Fibroblast of lung (primary cell): ENCODE results near the gene HNRNPM. TPM values are rescaled to one million over a fixed set of nuclear protein-coding genes. Genes with fewer than 3 reads are reported as not detected.

ENCODE experiments used
- DNase-seq, 2 donors: peaks; one replicate each; pipeline versions ENCODE4 v3.0.0 to v3.0.0-alpha.2; 2010; ENCODE audit warnings: low read depth in 2 of 2
- H2AFZ ChIP-seq: 2 replicates; pipeline ENCODE4 v1.5.1; 2012; ENCODE audit warnings: low read length, control low read depth, inconsistent platforms
- H3K27ac ChIP-seq: 2 replicates; pipeline ENCODE4 v1.5.1; 2011; ENCODE audit warnings: low read length, control low read depth; ENCODE audit not compliant: insufficient read depth
- H3K27me3 ChIP-seq: 2 replicates; pipeline ENCODE4 v1.5.1; 2011; ENCODE audit warnings: mild to moderate bottlenecking, low read length; ENCODE audit not compliant: control insufficient read depth, insufficient read depth
- H3K36me3 ChIP-seq: 2 replicates; pipeline ENCODE4 v1.5.1; 2011; ENCODE audit warnings: low read length; ENCODE audit not compliant: control insufficient read depth, insufficient read depth
- H3K4me1 ChIP-seq: 2 replicates; pipeline ENCODE4 v1.5.1; 2011; ENCODE audit warnings: low read length; ENCODE audit not compliant: control insufficient read depth, insufficient read depth; ENCODE audit errors: extremely low read depth
- H3K4me2 ChIP-seq: 2 replicates; pipeline ENCODE4 v1.5.1; 2011; ENCODE audit warnings: low read length, control low read depth; ENCODE audit not compliant: insufficient read depth; ENCODE audit errors: extremely low read depth
- H3K4me3 ChIP-seq, 4 experiments: fragments of 200-600 bp in 1 of 4; sonication (generic) in 1 of 4; replicated peaks in 1 of 4; 2 replicates each; pipeline ENCODE4 v1.5.1; 2011 to 2016; ENCODE audit warnings: low read length in 4 of 4, low read depth in 3 of 4, mild to moderate bottlenecking in 3 of 4, control low read depth in 2 of 4, inconsistent platforms in 1 of 4, mixed read lengths in 1 of 4; ENCODE audit not compliant: insufficient read depth in 1 of 4; ENCODE audit errors: control extremely low read depth in 1 of 4
- H3K79me2 ChIP-seq: 2 replicates; pipeline ENCODE4 v1.5.1; 2012; ENCODE audit warnings: mild to moderate bottlenecking, low read length, inconsistent platforms; ENCODE audit not compliant: control insufficient read depth, insufficient read depth
- H3K9ac ChIP-seq: 2 replicates; pipeline ENCODE4 v1.5.1; 2011; ENCODE audit warnings: mild to moderate bottlenecking, low read length, control low read depth; ENCODE audit not compliant: insufficient read depth
- H3K9me3 ChIP-seq: 2 replicates; pipeline ENCODE4 v1.5.1; 2012; ENCODE audit warnings: low read depth, low read length; ENCODE audit not compliant: control insufficient read depth, insufficient read depth
- H4K20me1 ChIP-seq: 2 replicates; pipeline ENCODE4 v1.5.1; 2011; ENCODE audit warnings: low read length; ENCODE audit not compliant: control insufficient read depth, insufficient read depth; ENCODE audit errors: extremely low read depth
- EZH2 ChIP-seq: IDR thresholded peaks from 2 replicates; pipeline ENCODE4 v1.5.1; 2012; ENCODE audit warnings: low read length, control low read depth, mild to moderate bottlenecking; ENCODE audit errors: missing control alignments
- polyA plus RNA-seq, 2 donors: library from polyadenylated mRNA; depleted of rRNA in 1 of 2; stranded (reverse) in 1 of 2; unstranded in 1 of 2; fragments of >200 nt; gene quantifications; 2 replicates each; pipeline ENCODE4 v1.2.1, GENCODE V29; 2011 to 2012; ENCODE audit warnings: missing spikeins in 1 of 2
- total RNA-seq: library from RNA; depleted of rRNA; stranded (reverse); fragments of >200 nt; gene quantifications from 2 replicates; pipeline ENCODE4 v1.2.1, GENCODE V29; 2014
- TF ChIP-seq, protein P1 (sequence below), 2 donors: IDR thresholded peaks in 1 of 2; conservative IDR thresholded peaks in 1 of 2; 1 replicate in 1 of 2; 2 replicates in 1 of 2; pipeline ENCODE4 v1.5.1; 2011 to 2012; ENCODE audit warnings: low read length in 2 of 2, control low read depth in 1 of 2, inconsistent platforms in 1 of 2, low read depth in 1 of 2, mild to moderate bottlenecking in 1 of 2

Gene HNRNPM
- total and polyA plus RNA-seq, 2 donors (not counting 1 experiment from before 2014, with no cell fraction given), result 51.5 to 104 TPM

DNA sequence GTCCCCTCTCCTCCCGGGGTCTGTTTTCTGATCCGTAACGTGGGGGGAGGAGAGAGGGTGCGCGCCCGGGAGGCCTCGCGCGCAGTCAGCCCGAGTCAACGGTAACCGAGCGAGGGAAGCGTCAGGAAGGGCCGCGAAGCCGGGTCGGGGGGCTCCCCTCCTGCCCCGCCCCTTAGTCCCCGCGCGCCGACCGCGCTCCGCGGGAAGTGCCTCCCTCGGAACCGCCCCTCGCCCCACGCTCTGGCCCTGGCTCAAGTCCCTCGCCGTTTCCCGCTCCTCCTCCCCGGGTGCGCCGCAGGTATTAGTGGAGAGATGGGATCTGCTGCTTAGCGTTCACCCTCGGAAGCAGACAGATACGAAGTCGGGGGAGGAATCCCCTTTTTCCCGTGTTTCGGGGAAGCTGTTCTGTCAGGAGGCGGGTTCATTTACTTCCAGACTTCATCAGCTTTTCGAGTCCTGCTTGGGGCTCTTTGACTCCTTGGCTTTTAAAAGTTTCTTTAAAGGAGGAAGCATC lies 770 bp downstream of the HNRNPM start:
- H3K27ac ChIP-seq, result peak overlapping the region; percentile 94
- H3K9ac ChIP-seq, result peak overlapping the region; percentile 98
- H3K4me1 ChIP-seq, result peaks cover 7% of the 10 kb centered on the region
- H4K20me1 ChIP-seq, result no peaks in the 10 kb centered on the region
- no peak overlapping the region for H2AFZ ChIP-seq
- no peaks in the 10 kb centered on the region for H3K36me3 ChIP-seq
- peak overlapping the region; percentile 72 to 96 (median 81) for H3K4me3 ChIP-seq
- H3K4me2 ChIP-seq, result peak overlapping the region; percentile 92
- no peaks in the 10 kb centered on the region for H3K27me3 ChIP-seq
- DNase-seq, result peak in 1 of 2 donors; percentile 43
- TF ChIP-seq EZH2, result no peak
- TF ChIP-seq, protein P1, sequence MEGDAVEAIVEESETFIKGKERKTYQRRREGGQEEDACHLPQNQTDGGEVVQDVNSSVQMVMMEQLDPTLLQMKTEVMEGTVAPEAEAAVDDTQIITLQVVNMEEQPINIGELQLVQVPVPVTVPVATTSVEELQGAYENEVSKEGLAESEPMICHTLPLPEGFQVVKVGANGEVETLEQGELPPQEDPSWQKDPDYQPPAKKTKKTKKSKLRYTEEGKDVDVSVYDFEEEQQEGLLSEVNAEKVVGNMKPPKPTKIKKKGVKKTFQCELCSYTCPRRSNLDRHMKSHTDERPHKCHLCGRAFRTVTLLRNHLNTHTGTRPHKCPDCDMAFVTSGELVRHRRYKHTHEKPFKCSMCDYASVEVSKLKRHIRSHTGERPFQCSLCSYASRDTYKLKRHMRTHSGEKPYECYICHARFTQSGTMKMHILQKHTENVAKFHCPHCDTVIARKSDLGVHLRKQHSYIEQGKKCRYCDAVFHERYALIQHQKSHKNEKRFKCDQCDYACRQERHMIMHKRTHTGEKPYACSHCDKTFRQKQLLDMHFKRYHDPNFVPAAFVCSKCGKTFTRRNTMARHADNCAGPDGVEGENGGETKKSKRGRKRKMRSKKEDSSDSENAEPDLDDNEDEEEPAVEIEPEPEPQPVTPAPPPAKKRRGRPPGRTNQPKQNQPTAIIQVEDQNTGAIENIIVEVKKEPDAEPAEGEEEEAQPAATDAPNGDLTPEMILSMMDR (conservative IDR thresholded peaks at IDR 0.05 in 1 of 2, IDR thresholded peaks at IDR 0.05 in 1 of 2; ENCODE audit: low read depth in 1 of 2, low read length in 2 of 2), result no peak
- H3K79me2 ChIP-seq, result peaks cover 54% of the 10 kb centered on the region
- no peaks in the 10 kb centered on the region for H3K9me3 ChIP-seq

DNA sequence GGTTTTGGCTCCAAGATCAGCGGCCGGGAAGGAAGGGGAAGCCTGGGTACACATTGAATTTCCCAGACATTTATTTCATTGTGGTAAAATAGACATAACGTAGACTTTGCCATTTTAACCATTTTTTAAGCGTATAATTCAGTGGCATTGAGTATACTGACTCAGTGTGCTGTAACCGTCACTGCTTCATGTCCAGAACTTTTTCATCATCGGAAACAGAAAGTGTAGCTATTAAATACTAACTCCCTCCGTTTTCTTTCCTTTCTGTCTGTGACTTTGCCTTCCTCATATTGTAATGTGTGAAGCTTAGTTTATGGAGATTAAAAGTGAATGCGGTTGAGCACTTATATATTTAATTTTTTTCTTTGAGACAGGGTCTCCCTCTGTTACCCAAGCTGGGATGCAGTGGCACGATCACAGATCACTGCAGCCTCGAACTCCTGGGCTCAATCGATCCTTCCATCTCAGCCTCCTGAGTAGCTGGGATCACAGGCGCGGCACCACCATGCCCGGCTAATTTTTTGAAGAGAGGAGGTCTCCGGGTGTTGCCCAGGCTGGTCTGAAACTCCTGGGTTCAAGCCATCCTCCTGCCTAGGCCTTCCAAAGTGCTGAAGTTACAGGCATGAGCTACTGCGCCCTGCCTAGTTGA lies 1.4 kb downstream of the HNRNPM start:
- Histone ChIP-seq H3K27me3 (no peaks in the 10 kb centered on the region), H3K4me2 (peak overlapping the region; percentile 92), H3K9me3 (no peaks in the 10 kb centered on the region), H2AFZ (no peak overlapping the region), H3K4me1 (peaks cover 7% of the 10 kb centered on the region), H3K4me3 (peak overlapping the region; percentile 72 to 96 (median 81)), H3K27ac (peak overlapping the region; percentile 94), H4K20me1 (no peaks in the 10 kb centered on the region), H3K79me2 (peaks cover 60% of the 10 kb centered on the region), H3K36me3 (no peaks in the 10 kb centered on the region), H3K9ac (peak overlapping the region; percentile 98)
- TF ChIP-seq, protein P1 (conservative IDR thresholded peaks at IDR 0.05 in 1 of 2, IDR thresholded peaks at IDR 0.05 in 1 of 2; ENCODE audit: low read depth in 1 of 2, low read length in 2 of 2), result no peak
- TF ChIP-seq EZH2, result no peak
- no peak for DNase-seq

DNA sequence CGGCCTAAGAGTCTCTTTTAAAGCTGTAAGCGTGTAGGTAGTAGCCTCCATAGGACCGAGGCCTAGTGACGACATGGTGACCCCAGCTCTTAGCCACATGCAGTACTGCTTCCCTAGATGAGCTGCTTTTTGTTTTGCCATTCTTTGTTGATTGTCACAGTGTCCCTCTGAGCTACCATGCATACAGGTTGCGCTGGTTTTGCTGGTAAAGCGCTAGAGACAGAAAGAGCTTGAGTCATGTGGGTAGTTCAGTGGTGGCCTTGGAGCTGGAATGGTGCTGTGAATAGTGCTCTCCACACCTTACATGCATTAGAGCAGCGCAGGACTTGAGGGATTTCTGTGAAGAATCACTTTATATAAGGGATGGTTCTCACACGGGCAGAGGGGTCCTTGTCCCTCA lies 5.1 kb downstream of the HNRNPM start:
- Histone ChIP-seq H4K20me1 (peaks cover 4% of the 10 kb centered on the region), H3K9ac (no peak overlapping the region), H3K9me3 (no peaks in the 10 kb centered on the region), H2AFZ (no peak overlapping the region), H3K27me3 (no peaks in the 10 kb centered on the region), H3K79me2 (peaks cover 96% of the 10 kb centered on the region), H3K36me3 (no peaks in the 10 kb centered on the region), H3K27ac (no peak overlapping the region), H3K4me1 (peaks cover 10% of the 10 kb centered on the region), H3K4me2 (peak overlapping the region; percentile 32), H3K4me3 (no peak overlapping the region)
- TF ChIP-seq EZH2, result no peak
- no peak for DNase-seq
